HepG2 (cell line): ENCODE measurements around the gene PYGO2.

Source experiments
- MAZ ChIP-seq, 2 experiments: sonication (generic) in 1 of 2; formaldehyde crosslinking in 1 of 2; IDR thresholded peaks; 2 replicates each; pipeline versions ENCODE4 v1.5.0 to v1.6.1; 2012 to 2020; ENCODE audit warnings: low read depth in 2 of 2, mild to moderate bottlenecking in 2 of 2, borderline replicate concordance in 1 of 2, improper control_type of control experiment in 1 of 2, low read length in 1 of 2, missing genetic modification reagents in 1 of 2, moderate library complexity in 1 of 2
- NCOA2 ChIP-seq: sonication (generic); formaldehyde crosslinking; IDR thresholded peaks from 2 replicates; pipeline ENCODE4 v1.8.0; 2022; ENCODE audit warnings: inconsistent platforms
- POLR2A ChIP-seq, 2 experiments: IDR thresholded peaks; 2 replicates each; pipeline ENCODE4 v1.6.1; 2011; ENCODE audit warnings: low read depth in 2 of 2, low read length in 2 of 2, mild to moderate bottlenecking in 1 of 2, moderate library complexity in 1 of 2; ENCODE audit not compliant: insufficient read depth in 1 of 2
- TGIF2 ChIP-seq: IDR thresholded peaks from 2 replicates; pipeline ENCODE4 v1.6.1; 2016; ENCODE audit warnings: control low read depth, missing compliant biosample characterization
- ZBTB21 ChIP-seq: sonication (generic); formaldehyde crosslinking; IDR thresholded peaks from 2 replicates; pipeline ENCODE4 v1.4.0; 2020; ENCODE audit warnings: missing genetic modification reagents
- ZNF138 ChIP-seq: sonication (generic); formaldehyde crosslinking; IDR thresholded peaks from 2 replicates; pipeline ENCODE4 v1.5.0; 2020; ENCODE audit warnings: mild to moderate bottlenecking, low read depth, missing genetic modification reagents
- TF ChIP-seq, protein P1 (sequence below): sonication (generic); formaldehyde crosslinking; IDR thresholded peaks from 2 replicates; pipeline ENCODE4 v1.5.0; 2020; ENCODE audit warnings: missing genetic modification reagents, mild to moderate bottlenecking, borderline replicate concordance

DNA sequence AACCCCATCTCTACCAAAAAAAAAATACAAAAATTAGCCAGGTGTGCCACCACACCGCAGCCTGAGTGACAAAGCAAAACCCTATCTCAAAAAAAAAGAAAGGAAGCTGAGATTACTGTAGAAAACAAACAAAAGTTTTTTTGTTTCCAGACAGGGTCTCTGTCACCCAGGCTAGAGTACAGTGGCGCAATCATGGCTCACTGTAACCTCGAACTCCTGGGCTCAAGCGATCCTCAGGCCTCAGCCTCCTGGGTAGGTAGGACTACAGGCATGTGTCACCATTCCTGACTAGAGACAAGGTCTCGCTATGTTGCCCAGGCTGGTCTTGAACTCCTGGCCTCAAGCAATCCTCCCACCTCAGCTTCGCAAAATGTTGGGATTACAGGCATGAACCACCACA, 2.8 kb upstream of the PYGO2 start:
- TF ChIP-seq TGIF2 (CRISPR knock-in tag) (no peak), NCOA2 (CRISPR knock-in tag) (no peak), POLR2A (IDR thresholded peaks at IDR 0.05; ENCODE audit: insufficient read depth in 1 of 2, low read depth in 2 of 2, low read length in 2 of 2) (0 out of 4 replicates have a peak, but pooled peaks of 1 of the 2 experiments have one; percentile 25), ZNF138 (CRISPR knock-in tag) (no peak), ZBTB21 (CRISPR knock-in tag) (no peak), MAZ (IDR thresholded peaks at IDR 0.05; ENCODE audit: borderline replicate concordance, low read depth, low read length) (no peak), MAZ (CRISPR knock-in tag; IDR thresholded peaks at IDR 0.05; ENCODE audit: low read depth) (no peak)
- TF ChIP-seq, protein P1, sequence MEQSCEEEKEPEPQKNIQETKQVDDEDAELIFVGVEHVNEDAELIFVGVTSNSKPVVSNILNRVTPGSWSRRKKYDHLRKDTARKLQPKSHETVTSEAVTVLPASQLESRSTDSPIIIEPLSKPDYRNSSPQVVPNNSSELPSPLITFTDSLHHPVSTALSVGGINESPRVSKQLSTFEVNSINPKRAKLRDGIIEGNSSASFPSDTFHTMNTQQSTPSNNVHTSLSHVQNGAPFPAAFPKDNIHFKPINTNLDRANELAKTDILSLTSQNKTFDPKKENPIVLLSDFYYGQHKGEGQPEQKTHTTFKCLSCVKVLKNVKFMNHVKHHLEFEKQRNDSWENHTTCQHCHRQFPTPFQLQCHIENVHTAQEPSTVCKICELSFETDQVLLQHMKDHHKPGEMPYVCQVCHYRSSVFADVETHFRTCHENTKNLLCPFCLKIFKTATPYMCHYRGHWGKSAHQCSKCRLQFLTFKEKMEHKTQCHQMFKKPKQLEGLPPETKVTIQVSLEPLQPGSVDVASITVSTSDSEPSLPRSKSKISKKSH (CRISPR knock-in tag) = no peak
